Ascending aorta (tissue), 2 donors: Measurements from ENCODE around the gene MFAP1. TPM values are rescaled to one million over a fixed set of nuclear protein-coding genes. Genes with fewer than 3 reads are reported as not detected.

Experiments
- DNase-seq, 2 donors: peaks; one replicate each; pipeline ENCODE4 v3.0.0-alpha.2; 2019; ENCODE audit warnings: low spot score in 2 of 2
- H3K27ac ChIP-seq, 2 donors: fragments of 200-600 bp; sonication (generic); one replicate each; pipeline ENCODE4 v1.5.1; 2016 to 2017; ENCODE audit warnings: mild to moderate bottlenecking in 1 of 2
- H3K27me3 ChIP-seq: fragments of 200-600 bp; sonication (generic); one replicate; pipeline ENCODE4 v1.5.1; 2017
- H3K36me3 ChIP-seq, 2 donors: fragments of 200-600 bp; sonication (generic); one replicate each; pipeline ENCODE4 v1.5.1; 2016
- H3K4me1 ChIP-seq, 2 donors: fragments of 200-600 bp; sonication (generic); one replicate each; pipeline ENCODE4 v1.5.1; 2016 to 2017; ENCODE audit warnings: mild to moderate bottlenecking in 1 of 2
- H3K4me3 ChIP-seq, 2 donors: fragments of 200-600 bp; sonication (generic); one replicate each; pipeline ENCODE4 v1.5.1; 2016 to 2017; ENCODE audit warnings: mild to moderate bottlenecking in 1 of 2
- H3K9me3 ChIP-seq, 2 donors: fragments of 200-600 bp; sonication (generic); one replicate each; pipeline ENCODE4 v1.5.1; 2016
- CTCF ChIP-seq, 3 experiments: fragments of 200-600 bp in 2 of 3; fragments of 450-650 bp in 1 of 3; sonication (generic) in 2 of 3; IDR thresholded peaks; one replicate each; pipeline ENCODE4 v1.5.1; 2016 to 2019; ENCODE audit warnings: antibody characterized with exemption in 3 of 3, mild to moderate bottlenecking in 1 of 3, moderate library complexity in 1 of 3
- intact Hi-C: fragments of 100-400 bp; cut with DNase I; formaldehyde crosslinking; loops from one replicate; pipeline ENCODE4 v1.15.1; 2023
- total RNA-seq: library from RNA; depleted of rRNA; stranded (reverse); fragments of >200 nt; gene quantifications from one replicate; pipeline ENCODE4 v1.1.0, GENCODE V29; 2016

Gene MFAP1
- total RNA-seq, result 14.8 TPM

GRCh38 chr15:43824302-43825246, at the start of gene MFAP1:
MFAP1 (minus strand) TSS chr15:43824690; CDS start chr15:43824569, 121 bp downstream.
- Histone ChIP-seq H3K36me3 (no peaks in the 10 kb centered on the region), H3K27ac (peak within 1 kb of the TSS; percentile 91 to 92), H3K27me3 (no peaks in the 10 kb centered on the region), H3K9me3 (no peaks in the 10 kb centered on the region), H3K4me3 (peak within 1 kb of the TSS; percentile 57 to 83), H3K4me1 (peaks cover 9 to 18% of the 10 kb centered on the region in 2 donors)
- no peak for TF ChIP-seq CTCF (IDR thresholded peaks at IDR 0.05)
- intact Hi-C loops, result loop anchor here (1.0 to 10.0 kb wide), 3 partner anchors 24 to 50 kb away; partner anchors contain the start of genes ELL3, HYPK, SERF2 and SERINC4
- peak; percentile 83 to 97 for DNase-seq

- Histone ChIP-seq H3K36me3 (no peaks in the 10 kb centered on the region), H3K9me3 (no peaks in the 10 kb centered on the region), H3K4me3 (no peak overlapping the region), H3K4me1 (no peaks in the 10 kb centered on the region), H3K27me3 (no peaks in the 10 kb centered on the region), H3K27ac (no peak overlapping the region)
- no peak for DNase-seq
- intact Hi-C loops, result loop anchor here (2.0 to 10.0 kb wide), 2 partner anchors 193 to 351 kb away; no protein-coding TSS in a partner anchor
- TF ChIP-seq CTCF (IDR thresholded peaks at IDR 0.05), result no peak
These were observed 49.2 kb upstream of the MFAP1 start for GRCh38 chr15:43873651-43874050.

- DNase-seq, result no peak
- intact Hi-C loops, result loop anchor here (2.0 to 10.0 kb wide), 2 partner anchors 194 to 352 kb away; no protein-coding TSS in a partner anchor
- no peaks in the 10 kb centered on the region for H3K9me3 ChIP-seq
These were observed 48.0 kb upstream of the MFAP1 start for GRCh38 chr15:43872416-43873020.

GRCh38 chr15:43871835-43872234, 47.3 kb upstream of the MFAP1 start:
- Histone ChIP-seq H3K36me3 (no peaks in the 10 kb centered on the region), H3K4me3 (no peak overlapping the region), H3K4me1 (no peaks in the 10 kb centered on the region), H3K27ac (no peak overlapping the region), H3K9me3 (no peaks in the 10 kb centered on the region), H3K27me3 (no peaks in the 10 kb centered on the region)
- no peak for TF ChIP-seq CTCF (IDR thresholded peaks at IDR 0.05)
- DNase-seq, result no peak
- intact Hi-C loops, result loop anchor here (2.0 to 10.0 kb wide), 2 partner anchors 195 to 353 kb away; no protein-coding TSS in a partner anchor

More at GRCh38 chr15:43872416-43873020, 48.0 kb upstream of the MFAP1 start:
- Histone ChIP-seq H3K36me3 (no peaks in the 10 kb centered on the region), H3K4me1 (no peaks in the 10 kb centered on the region), H3K4me3 (no peak overlapping the region), H3K27me3 (no peaks in the 10 kb centered on the region), H3K27ac (no peak overlapping the region)
- TF ChIP-seq CTCF (IDR thresholded peaks at IDR 0.05), result peak in 2 of 3 experiments; percentile 32 to 64

- intact Hi-C loops, result no loop called here
- no peak for TF ChIP-seq CTCF (IDR thresholded peaks at IDR 0.05)
- Histone ChIP-seq H3K27ac (no peak overlapping the region), H3K4me1 (no peaks in the 10 kb centered on the region), H3K4me3 (no peak overlapping the region), H3K36me3 (peaks cover 0 to 8% of the 10 kb centered on the region in 2 donors), H3K27me3 (no peaks in the 10 kb centered on the region), H3K9me3 (no peaks in the 10 kb centered on the region)
- DNase-seq, result no peak
These were observed 43.9 kb upstream of the MFAP1 start for GRCh38 chr15:43868406-43868805.
